Activated CD8-positive, alpha-beta memory T cell treated with anti-CD3 and anti-CD28 coated beads, Interleukin-2, amount 50 U/mL, for 48 hours (primary cell): ENCODE data around the gene NAGS.
"Not testable (repeated sequence)": the region's sequence is repeated elsewhere in the genome, so short reads cannot be mapped to it uniquely, and the experiment has no call there.

Experiments
- DNase-seq: peaks from one replicate; pipeline ENCODE4 v3.0.0-alpha.2; 2020

Gene NAGS

GRCh38 chr17:44004077-44004760, at the start of gene NAGS:
Gene NAGS (plus strand): TSS chr17:44004622. CDS start chr17:44004664, 42 bp downstream.
- no peak for DNase-seq

GRCh38 chr17:43956222-43956621, 48.2 kb upstream of the NAGS start:
- no peak for DNase-seq

- DNase-seq, result no peak
Measured at GRCh38 chr17:43958748-43959352, 45.6 kb upstream of the NAGS start.

DNA sequence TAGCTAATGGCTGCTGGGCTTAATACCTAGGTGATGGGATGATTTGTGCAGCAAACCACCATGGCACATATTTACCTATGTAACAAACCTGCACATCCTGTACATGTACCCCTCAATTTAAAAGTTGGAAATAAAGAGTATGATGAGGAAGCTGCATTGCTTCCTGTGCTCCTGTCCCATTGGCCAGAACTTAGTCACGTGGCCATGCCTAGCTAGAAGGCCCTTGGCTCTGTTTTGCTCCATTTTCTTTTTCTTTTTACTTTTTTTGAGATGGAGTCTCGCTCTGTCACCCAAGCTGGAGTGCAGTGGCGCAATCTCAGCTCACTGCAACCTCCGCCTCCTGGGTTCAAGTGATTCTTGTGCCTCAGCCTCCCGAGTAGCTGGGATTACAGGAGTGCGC, 43.1 kb upstream of the NAGS start:
- not testable (repeated sequence) for DNase-seq

- DNase-seq, result no peak
Measured at GRCh38 chr17:43961954-43962353, 42.5 kb upstream of the NAGS start.

DNA sequence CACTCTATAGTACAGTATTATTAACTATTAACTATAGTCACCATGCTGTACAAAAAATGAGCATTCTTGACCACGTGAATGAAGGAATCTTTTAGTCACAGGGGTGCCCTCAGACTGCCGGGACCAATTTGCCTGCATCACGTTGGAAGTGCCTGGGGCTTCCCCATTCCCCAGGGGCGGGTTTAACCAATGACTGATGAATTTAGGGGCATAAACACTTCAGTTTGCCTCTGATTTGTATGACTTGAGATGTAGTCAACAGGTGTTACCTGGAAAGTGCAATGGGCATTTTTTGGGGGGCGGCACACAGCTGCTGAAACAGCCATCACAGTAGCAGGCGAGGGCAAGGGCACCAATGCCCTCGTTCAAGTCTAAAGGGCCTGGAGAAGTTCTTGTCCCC, 41.9 kb upstream of the NAGS start:
- no peak for DNase-seq

GRCh38 chr17:43966276-43966675, 38.1 kb upstream of the NAGS start:
- no peak for DNase-seq

DNA sequence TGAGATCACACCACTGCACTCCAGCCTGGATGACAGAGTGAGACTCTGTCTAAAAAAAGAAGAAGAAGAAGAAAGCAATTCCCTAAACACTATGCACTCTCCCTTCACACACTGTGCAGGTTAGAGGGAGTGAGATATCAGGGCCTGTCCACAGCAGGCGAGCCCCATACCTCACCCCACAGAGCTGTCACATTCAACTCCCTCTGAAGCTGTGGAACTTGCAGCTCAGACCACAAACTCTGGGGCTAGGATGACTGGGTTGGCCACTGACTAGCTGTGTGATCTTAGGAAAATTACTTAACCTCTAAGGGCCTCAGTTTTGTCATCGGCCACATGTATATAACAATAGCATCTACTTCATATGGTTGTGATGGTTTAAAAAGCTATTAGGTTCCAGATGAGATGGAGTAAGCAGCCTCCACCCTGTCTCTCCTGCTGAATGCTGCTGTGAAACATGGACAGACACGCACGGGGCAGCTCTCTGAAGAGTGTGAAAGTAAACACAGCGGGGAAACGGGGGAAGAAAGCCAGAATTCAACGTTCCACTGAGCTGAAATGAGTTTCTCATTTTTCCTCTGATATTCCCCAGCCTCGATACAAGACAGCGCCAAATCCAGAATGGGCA, 37.1 kb upstream of the NAGS start:
- no peak for DNase-seq

GRCh38 chr17:43970366-43970765, 34.1 kb upstream of the NAGS start:
- no peak for DNase-seq

DNA sequence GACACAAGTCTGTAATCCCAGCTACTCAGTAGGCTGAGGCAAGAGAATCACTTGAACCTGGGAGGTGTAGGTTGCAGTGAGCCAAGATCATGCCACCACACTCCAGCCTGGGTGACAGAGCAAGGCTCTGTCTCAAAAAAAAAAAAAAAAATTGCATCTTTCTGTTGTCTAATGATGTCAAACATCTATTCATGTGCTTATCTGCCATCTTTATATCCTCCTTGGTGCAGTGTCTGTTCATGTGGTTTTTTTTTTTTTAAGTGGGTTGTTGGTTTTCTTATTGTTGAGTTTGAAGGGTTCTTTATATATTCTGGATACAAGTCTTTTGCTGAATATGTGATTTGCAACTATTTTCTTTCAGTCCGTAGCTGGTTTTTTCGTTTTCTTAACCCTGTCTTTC, 33.0 kb upstream of the NAGS start:
- DNase-seq, result not testable (repeated sequence)

DNA sequence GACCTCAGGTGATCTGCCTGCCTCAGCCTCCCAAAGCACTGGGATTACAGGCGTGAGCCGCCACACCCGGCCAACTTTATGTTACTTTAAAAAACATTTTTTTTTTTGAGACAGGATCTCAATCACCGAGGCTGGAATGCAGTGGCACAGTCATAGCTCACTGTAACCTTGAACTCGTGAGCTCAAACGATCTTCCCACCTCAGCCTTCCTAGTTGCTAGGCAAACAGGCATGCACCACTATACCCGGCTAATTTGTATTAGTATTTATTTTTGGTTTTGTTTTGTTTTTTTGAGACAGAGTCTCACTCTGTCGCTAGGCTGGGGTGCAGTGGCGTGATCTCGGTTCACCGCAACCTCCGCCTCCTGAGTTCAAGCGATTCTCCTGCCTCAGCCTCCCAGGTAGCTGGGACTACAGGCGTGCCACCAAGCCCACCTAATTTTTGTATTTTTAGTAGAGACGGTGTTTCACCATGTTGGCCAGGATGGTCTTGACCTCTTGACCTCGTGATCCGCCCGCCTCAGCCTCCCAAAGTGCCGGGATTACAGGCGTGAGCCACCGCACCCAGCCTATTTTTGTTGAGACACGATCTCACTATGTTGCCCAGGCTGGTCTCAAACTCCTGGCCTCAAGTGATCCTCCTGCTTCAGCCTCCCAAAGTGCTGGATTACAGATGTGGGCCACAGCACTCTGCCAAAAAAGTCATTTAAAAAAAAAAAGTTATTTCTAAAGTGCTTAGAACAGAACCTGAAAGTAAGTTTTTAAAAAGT, 31.8 kb upstream of the NAGS start:
- not testable (repeated sequence) for DNase-seq

GRCh38 chr17:43974382-43975266, 29.8 kb upstream of the NAGS start:
- no peak for DNase-seq

GRCh38 chr17:43975898-43976297, 28.5 kb upstream of the NAGS start:
- DNase-seq, result no peak

- no peak for DNase-seq
Measured at GRCh38 chr17:43976963-43977837, 27.2 kb upstream of the NAGS start.

DNA sequence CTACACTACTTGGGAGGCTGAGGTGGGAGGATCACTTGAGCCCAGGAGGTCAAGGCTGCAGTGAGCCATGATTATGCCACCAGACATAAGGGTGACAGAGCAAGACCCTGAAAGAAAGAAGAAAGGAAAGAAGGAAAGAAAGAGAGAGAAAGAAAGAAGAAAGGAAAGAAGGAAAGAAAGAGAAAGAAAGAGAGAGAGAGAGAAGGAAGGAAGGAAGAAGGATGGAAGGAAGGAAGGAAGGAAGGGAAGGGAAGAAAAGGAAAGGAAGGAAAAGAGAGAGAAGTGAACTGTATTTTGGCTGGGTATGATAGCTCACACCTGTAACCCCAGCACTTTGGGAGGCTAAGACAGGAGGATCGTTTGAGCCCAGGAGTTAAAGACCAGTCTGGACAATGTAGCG, 26.3 kb upstream of the NAGS start:
- DNase-seq, result no peak

DNA sequence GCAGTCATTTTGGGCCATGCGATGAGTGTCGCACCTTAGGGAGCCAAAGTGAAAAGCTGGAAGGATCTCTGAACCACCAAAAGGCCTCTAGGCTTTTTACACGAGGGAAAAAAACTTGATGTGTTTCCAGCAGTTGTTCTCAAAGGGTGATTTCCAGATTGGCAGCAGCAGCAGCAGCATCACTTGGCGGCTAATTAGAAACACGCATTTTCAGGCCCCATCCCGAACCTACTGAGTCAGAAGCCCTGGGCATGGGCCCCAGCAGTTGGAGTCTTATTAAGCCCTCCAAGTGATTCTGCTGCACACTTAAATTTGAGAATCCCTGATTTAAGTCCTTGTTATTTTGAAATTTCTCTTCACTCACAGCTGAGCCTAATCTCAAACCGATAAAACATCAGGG, 25.4 kb upstream of the NAGS start:
- no peak for DNase-seq

GRCh38 chr17:43979671-43980070, 24.8 kb upstream of the NAGS start:
- no peak for DNase-seq

DNA sequence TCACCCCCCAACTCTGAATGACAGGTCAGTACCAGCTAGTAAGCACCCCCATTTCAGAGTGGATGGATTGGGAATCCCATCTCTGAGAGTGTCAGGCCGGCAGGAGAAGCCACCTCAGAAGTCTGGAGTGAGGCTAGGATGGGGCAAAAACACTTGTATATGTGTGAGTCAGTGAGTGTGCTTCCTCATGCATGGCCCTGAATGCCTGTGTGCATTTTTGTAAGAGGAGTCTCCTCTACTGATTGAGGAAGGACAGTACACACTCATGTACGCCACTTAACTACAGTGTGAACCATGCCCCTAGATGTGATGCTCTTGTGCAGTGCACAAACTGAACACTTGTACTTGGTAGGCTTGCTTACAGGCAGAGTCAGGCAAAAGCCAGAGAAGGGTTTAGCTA, 22.3 kb upstream of the NAGS start:
- no peak for DNase-seq

DNA sequence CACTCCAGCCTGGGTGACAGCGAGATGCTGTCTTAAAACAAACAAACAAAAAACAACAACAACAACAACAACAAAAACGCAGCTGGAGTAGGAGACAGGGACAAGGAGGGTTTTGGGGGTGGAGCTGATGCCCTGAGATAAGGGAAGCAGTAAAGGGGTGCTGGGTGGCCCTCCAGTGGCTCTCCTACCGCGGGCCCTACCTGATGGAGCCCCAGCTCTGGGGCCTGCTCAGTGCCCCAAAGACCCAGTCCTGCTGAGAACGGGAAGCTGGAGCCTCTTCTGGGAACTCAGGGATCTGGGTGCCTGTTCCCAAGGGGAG, 21.3 kb upstream of the NAGS start:
- DNase-seq, result no peak

GRCh38 chr17:43983515-43984411, 20.7 kb upstream of the NAGS start:
- DNase-seq, result no peak

DNA sequence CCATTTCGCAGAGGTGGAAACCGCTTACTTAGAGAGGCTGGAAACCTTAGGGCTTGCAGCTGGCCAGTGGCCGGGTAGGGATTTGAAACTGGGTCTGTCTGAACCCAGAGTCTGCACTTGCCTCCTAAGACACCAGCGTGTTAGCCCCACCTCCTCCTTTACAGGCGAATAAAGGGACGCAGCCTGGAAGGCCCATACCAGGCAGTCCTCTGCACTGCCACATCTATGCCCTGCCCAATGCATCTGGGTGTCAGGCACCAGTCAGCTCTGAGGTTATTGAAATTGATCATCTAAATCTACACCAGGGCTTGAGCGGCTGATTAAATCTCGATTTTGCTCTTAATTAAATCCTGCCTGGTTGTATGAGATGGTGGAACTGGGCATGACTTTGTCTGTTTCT, 19.9 kb upstream of the NAGS start:
- DNase-seq, result no peak
